Measurements from ENCODE around the gene VTN.

The VTN gene

DNA sequence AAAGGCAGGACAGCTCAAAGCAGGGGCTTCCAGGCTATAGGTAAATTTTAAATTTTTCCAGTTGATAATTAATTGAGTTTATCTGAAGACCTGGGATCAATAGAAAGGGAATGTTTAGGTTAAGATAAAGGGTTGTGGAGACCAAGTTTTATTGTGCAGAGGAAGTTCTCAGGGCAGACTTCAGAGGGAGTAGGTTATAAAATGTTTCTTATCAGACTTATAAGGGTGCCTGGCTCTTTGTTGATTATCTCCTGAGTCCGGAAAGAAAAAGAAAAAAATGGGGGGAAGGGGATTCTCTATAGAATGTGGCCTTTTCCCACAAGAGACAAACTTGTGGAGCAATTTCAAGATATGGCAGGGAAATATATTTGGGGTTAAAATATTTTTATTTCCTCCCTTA is 20.0 kb upstream of the VTN start:
- no peak for TF ChIP-seq CTCF (IDR thresholded peaks at IDR 0.05; ENCODE audit: low read depth, low read length)
- no peak overlapping the region for H3K4me3 ChIP-seq (ENCODE audit: low read depth, low read length)

DNA sequence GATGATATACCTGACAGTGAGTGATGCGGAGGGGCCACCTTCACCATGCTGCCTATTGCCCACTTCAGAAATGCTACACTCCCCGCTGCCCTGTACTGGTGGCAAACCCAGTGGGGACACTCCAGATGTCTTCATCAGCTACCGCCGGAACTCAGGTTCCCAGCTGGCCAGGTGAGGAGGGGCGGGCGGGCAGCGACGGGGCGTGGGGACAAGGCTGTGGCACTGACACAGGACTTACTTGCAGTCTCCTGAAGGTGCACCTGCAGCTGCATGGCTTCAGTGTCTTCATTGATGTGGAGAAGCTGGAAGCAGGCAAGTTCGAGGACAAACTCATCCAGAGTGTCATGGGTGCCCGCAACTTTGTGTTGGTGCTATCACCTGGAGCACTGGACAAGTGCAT is 18.0 kb upstream of the VTN start:
- no peak for TF ChIP-seq CTCF (IDR thresholded peaks at IDR 0.05; ENCODE audit: low read depth, low read length)
- no peak overlapping the region for H3K4me3 ChIP-seq (ENCODE audit: low read depth, low read length)

DNA sequence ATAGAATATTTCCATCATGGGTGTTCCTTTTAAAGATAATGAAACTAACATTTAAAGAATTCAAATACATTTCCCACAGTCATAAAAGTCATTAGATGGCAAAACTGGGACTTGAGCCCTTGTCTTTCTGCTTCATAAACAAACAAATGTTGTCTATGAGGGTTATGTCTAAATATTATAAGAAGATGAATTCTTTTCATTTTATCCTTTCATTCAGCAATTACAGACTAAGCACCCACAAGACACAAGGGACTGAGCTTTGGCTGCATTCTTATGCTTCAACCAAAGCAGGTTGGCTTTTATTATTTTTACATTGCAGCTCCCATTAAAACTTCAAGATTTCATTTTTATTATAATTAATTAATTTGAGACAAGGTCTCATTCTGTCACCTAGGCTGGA is 16.3 kb upstream of the VTN start:
- H3K4me3 ChIP-seq (ENCODE audit: low read depth, low read length) = no peak overlapping the region
- no peak for TF ChIP-seq CTCF (IDR thresholded peaks at IDR 0.05; ENCODE audit: low read depth, low read length)

GRCh38 chr17:28385406-28385805 is 15.3 kb upstream of the VTN start:
- no peak for TF ChIP-seq CTCF (IDR thresholded peaks at IDR 0.05; ENCODE audit: low read depth, low read length)
- no peak overlapping the region for H3K4me3 ChIP-seq (ENCODE audit: low read depth, low read length)

DNA sequence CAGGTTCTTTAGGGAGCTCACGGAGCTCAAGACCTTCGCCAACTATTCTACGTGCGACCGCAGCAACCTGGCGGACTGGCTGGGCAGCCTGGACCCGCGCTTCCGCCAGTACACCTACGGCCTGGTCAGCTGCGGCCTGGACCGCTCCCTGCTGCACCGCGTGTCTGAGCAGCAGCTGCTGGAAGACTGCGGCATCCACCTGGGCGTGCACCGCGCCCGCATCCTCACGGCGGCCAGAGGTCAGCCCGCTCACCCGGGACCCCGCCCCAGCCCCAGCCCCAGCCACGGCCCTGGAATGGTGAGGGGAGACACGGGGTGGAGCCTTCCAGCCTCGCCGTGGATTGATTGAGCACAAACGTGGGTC is 14.9 kb upstream of the VTN start:
- no peak overlapping the region for H3K4me3 ChIP-seq (ENCODE audit: low read depth, low read length)

GRCh38 chr17:28384281-28385036 is 14.4 kb upstream of the VTN start:
- H3K4me3 ChIP-seq (ENCODE audit: low read depth, low read length) = no peak overlapping the region

More for the DNA sequence above, 14.9 kb upstream of the VTN start:
- no peak for TF ChIP-seq CTCF (IDR thresholded peaks at IDR 0.05; ENCODE audit: low read depth, low read length)

More at GRCh38 chr17:28384281-28385036, 14.4 kb upstream of the VTN start:
- TF ChIP-seq CTCF (IDR thresholded peaks at IDR 0.05; ENCODE audit: low read depth, low read length) = no peak

All from WI38 (cell line).